H1 (cell line): Measurements from ENCODE around the gene SPTBN4.

Source experiments
- EZH2 ChIP-seq: fragments of 200-600 bp; sonication (generic); IDR thresholded peaks from 2 replicates; pipeline ENCODE4 v1.7.1; 2012; ENCODE audit warnings: low read depth, mild to moderate bottlenecking, moderate library complexity, low read length, inconsistent platforms; ENCODE audit not compliant: severe bottlenecking
- POLR2AphosphoS5 ChIP-seq: IDR thresholded peaks from 2 replicates; pipeline ENCODE4 v1.6.1; 2011; ENCODE audit warnings: low read depth, low read length
- RAD21 ChIP-seq, 2 experiments: IDR thresholded peaks in 1 of 2; conservative IDR thresholded peaks in 1 of 2; 2 replicates each; pipeline ENCODE4 v1.6.1; 2011; ENCODE audit warnings: low read depth in 2 of 2, low read length in 2 of 2, improper control_type of control experiment in 1 of 2, inconsistent platforms in 1 of 2, mild to moderate bottlenecking in 1 of 2, moderate library complexity in 1 of 2
- SP2 ChIP-seq: IDR thresholded peaks from 2 replicates; pipeline ENCODE4 v1.6.1; 2012; ENCODE audit warnings: mild to moderate bottlenecking, low read length, inconsistent platforms
- TCF12 ChIP-seq: IDR thresholded peaks from 2 replicates; pipeline ENCODE4 v1.6.1; 2011; ENCODE audit warnings: low read depth, mild to moderate bottlenecking, low read length
- TF ChIP-seq, protein P1 (sequence below), 3 experiments: IDR thresholded peaks; 1 replicate in 2 of 3; 2 replicates in 1 of 3; pipeline versions ENCODE4 v1.5.1 to v1.6.1; 2011; ENCODE audit warnings: low read length in 3 of 3, mild to moderate bottlenecking in 3 of 3, inconsistent platforms in 2 of 3, low read depth in 1 of 3, moderate library complexity in 1 of 3; ENCODE audit not compliant: insufficient read depth in 1 of 3; ENCODE audit errors: control extremely low read depth in 1 of 3
- TF ChIP-seq, protein P2 (sequence below): IDR thresholded peaks from 2 replicates; pipeline ENCODE4 v1.6.1; 2011; ENCODE audit warnings: low read depth, mild to moderate bottlenecking, low read length; ENCODE audit not compliant: insufficient read depth
- TF ChIP-seq, protein P3 (sequence below): IDR thresholded peaks from 2 replicates; pipeline ENCODE4 v1.6.1; 2011; ENCODE audit warnings: low read length, improper control_type of control experiment

DNA sequence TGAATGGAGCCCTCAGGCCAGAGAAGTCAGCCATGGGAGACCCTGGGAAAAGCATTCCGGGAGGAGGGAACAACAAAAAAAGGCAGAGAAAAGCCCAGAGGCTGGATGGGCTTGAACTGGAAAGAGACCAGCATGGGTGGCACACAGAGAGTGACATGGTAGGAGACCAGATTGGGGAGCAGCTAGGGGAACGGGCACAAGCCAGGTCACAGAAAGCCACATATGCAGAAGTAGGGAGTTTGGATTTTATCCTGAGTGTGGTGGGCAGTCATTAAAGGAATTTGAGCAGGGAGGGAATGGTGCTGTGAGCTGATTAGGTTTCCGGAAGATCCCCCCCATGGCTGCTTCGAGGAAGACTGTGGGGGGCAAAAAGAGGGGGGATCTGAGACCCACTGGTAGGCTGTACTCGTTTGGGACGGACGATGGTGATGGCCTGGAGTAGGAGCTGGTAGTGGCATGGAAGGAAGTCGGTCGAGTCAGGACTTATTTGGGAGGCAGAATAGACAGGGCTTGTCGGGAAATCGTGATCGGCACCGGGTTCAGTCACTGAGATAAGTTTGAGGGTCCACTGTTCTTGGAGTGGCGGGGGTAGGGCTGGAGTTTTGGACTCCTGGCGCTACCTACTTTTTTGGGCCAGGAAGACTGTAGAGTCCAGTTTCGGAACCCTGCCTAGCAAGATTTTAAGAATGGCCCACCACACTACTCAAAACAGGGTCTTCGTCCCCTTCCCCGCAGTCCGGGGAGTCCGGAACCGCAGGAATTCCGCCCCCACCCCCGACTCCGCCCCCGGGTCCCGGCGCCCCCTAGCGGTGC is 42.0 kb upstream of the SPTBN4 start:
- TF ChIP-seq, protein P1, sequence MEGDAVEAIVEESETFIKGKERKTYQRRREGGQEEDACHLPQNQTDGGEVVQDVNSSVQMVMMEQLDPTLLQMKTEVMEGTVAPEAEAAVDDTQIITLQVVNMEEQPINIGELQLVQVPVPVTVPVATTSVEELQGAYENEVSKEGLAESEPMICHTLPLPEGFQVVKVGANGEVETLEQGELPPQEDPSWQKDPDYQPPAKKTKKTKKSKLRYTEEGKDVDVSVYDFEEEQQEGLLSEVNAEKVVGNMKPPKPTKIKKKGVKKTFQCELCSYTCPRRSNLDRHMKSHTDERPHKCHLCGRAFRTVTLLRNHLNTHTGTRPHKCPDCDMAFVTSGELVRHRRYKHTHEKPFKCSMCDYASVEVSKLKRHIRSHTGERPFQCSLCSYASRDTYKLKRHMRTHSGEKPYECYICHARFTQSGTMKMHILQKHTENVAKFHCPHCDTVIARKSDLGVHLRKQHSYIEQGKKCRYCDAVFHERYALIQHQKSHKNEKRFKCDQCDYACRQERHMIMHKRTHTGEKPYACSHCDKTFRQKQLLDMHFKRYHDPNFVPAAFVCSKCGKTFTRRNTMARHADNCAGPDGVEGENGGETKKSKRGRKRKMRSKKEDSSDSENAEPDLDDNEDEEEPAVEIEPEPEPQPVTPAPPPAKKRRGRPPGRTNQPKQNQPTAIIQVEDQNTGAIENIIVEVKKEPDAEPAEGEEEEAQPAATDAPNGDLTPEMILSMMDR (IDR thresholded peaks at IDR 0.05; ENCODE audit: control extremely low read depth in 1 of 3, insufficient read depth in 1 of 3, low read depth in 1 of 3, low read length in 3 of 3) = peak in 1 of 3 experiments; percentile 58; a peak in 2 of 4 replicates
- TF ChIP-seq EZH2 = no peak
- peak in 1 of 2 experiments; percentile 26; a peak in 1 of 4 replicates for TF ChIP-seq RAD21 (IDR thresholded peaks at IDR 0.05 in 1 of 2, conservative IDR thresholded peaks at IDR 0.05 in 1 of 2; ENCODE audit: low read depth in 2 of 2, low read length in 2 of 2)
- no peak for TF ChIP-seq TCF12
- TF ChIP-seq POLR2AphosphoS5 = 0 out of 2 replicates have a peak, but pooled peaks have one; percentile 48
- no peak for TF ChIP-seq SP2
- TF ChIP-seq, protein P2, sequence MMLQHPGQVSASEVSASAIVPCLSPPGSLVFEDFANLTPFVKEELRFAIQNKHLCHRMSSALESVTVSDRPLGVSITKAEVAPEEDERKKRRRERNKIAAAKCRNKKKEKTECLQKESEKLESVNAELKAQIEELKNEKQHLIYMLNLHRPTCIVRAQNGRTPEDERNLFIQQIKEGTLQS = no peak
- TF ChIP-seq, protein P3, sequence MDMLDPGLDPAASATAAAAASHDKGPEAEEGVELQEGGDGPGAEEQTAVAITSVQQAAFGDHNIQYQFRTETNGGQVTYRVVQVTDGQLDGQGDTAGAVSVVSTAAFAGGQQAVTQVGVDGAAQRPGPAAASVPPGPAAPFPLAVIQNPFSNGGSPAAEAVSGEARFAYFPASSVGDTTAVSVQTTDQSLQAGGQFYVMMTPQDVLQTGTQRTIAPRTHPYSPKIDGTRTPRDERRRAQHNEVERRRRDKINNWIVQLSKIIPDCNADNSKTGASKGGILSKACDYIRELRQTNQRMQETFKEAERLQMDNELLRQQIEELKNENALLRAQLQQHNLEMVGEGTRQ = no peak
